Measurements from ENCODE around the gene CTCF.
A peak's percentile ranks its signal among the peaks of the same experiment; 100 is the strongest.

CTCF gene

GRCh38 chr16:67663151-67663876 is 101.0 kb downstream of the CTCF start:
- peak in 1 of 3 donors; percentile 29 for DNase-seq (ENCODE audit: low read depth in 2 of 3, low spot score in 1 of 3)

GRCh38 chr16:67663877-67664222 is 101.5 kb downstream of the CTCF start:
- no peak for DNase-seq (ENCODE audit: low read depth in 2 of 3, low spot score in 1 of 3)

- DNase-seq (ENCODE audit: low read depth in 2 of 3, low spot score in 1 of 3): no peak
Measured at GRCh38 chr16:67664258-67664657, 101.9 kb downstream of the CTCF start.

- DNase-seq (ENCODE audit: low read depth in 2 of 3, low spot score in 1 of 3): no peak
Measured at GRCh38 chr16:67664871-67665270, 102.5 kb downstream of the CTCF start.

- no peak for DNase-seq (ENCODE audit: low read depth in 2 of 3, low spot score in 1 of 3)
Measured at GRCh38 chr16:67665598-67665997, 103.3 kb downstream of the CTCF start.

GRCh38 chr16:67666032-67666551 is 103.8 kb downstream of the CTCF start:
- DNase-seq (ENCODE audit: low read depth in 2 of 3, low spot score in 1 of 3): no peak

GRCh38 chr16:67666559-67667452 is 104.5 kb downstream of the CTCF start, which contains the start of the genes C16orf86 and ENKD1:
C16orf86 (plus strand) TSS chr16:67666814; CDS start chr16:67666971, 157 bp downstream.
ENKD1 (minus strand) TSS chr16:67666750; CDS start chr16:67666442, 308 bp downstream.
- peak; percentile 56 to 73 (median 63) for DNase-seq (ENCODE audit: low read depth in 2 of 3, low spot score in 1 of 3)

GRCh38 chr16:67667453-67667816 is 105.1 kb downstream of the CTCF start:
- no peak for DNase-seq (ENCODE audit: low read depth in 2 of 3, low spot score in 1 of 3)

GRCh38 chr16:67667817-67668494 is 105.6 kb downstream of the CTCF start:
- peak; percentile 72 to 84 (median 73) for DNase-seq (ENCODE audit: low read depth in 2 of 3, low spot score in 1 of 3)

- DNase-seq (ENCODE audit: low read depth in 2 of 3, low spot score in 1 of 3): no peak
Measured at GRCh38 chr16:67668495-67669157, 106.3 kb downstream of the CTCF start.

- no peak for DNase-seq (ENCODE audit: low read depth in 2 of 3, low spot score in 1 of 3)
Measured at GRCh38 chr16:67669499-67670101, 107.3 kb downstream of the CTCF start.

- no peak for DNase-seq (ENCODE audit: low read depth in 2 of 3, low spot score in 1 of 3)
Measured at GRCh38 chr16:67672306-67672705, 110.0 kb downstream of the CTCF start.

GRCh38 chr16:67672739-67673662 is 110.7 kb downstream of the CTCF start:
- peak in 2 of 3 donors; percentile 19 to 32 for DNase-seq (ENCODE audit: low read depth in 2 of 3, low spot score in 1 of 3)

- no peak for DNase-seq (ENCODE audit: low read depth in 2 of 3, low spot score in 1 of 3)
Measured at GRCh38 chr16:67673712-67674580, 111.6 kb downstream of the CTCF start.

GRCh38 chr16:67674851-67675578 is 112.7 kb downstream of the CTCF start:
- DNase-seq (ENCODE audit: low read depth in 2 of 3, low spot score in 1 of 3): no peak

- no peak for DNase-seq (ENCODE audit: low read depth in 2 of 3, low spot score in 1 of 3)
Measured at GRCh38 chr16:67675579-67675935, 113.2 kb downstream of the CTCF start.

- no peak for DNase-seq (ENCODE audit: low read depth in 2 of 3, low spot score in 1 of 3)
Measured at GRCh38 chr16:67675999-67676398, 113.7 kb downstream of the CTCF start.

GRCh38 chr16:67676516-67676915 is 114.2 kb downstream of the CTCF start:
- no peak for DNase-seq (ENCODE audit: low read depth in 2 of 3, low spot score in 1 of 3)

Measured in stimulated activated CD4-positive, alpha-beta T cell treated with anti-CD3 and anti-CD28 coated beads, Interleukin-12 subunit alpha, Interleukin-12 subunit beta, amount 100 ng/mL, for 48 hours (primary cell).